Naive thymus-derived CD8-positive, alpha-beta T cell (primary cell): ENCODE measurements around the gene RSU1. TPM values are rescaled to one million over a fixed set of nuclear protein-coding genes. Genes with fewer than 3 reads are reported as not detected.

Experiments
- ATAC-seq, 2 donors: fragments of 150-1000 bp; cut with Tn5 transposase in 1 of 2; sonication (Bioruptor Pico), chemical (Tn5 transposase) in 1 of 2; 1 replicate in 1 of 2; 2 replicates in 1 of 2; pipeline ENCODE4 v1.10.0; 2021; ENCODE audit warnings: mild to moderate bottlenecking in 2 of 2, moderate library complexity in 2 of 2
- POLR2A ChIA-PET: fragments of 350-600 bp; sonication (Branson Sonifier 250); formaldehyde crosslinking; loops from one replicate; lab custom pipeline; 2021; ENCODE audit warnings: antibody characterized with exemption; lab: Charles Lee
- DNase-seq, 10 donors: peaks; one replicate each; pipeline versions ENCODE4 v3.0.0 to v3.0.0-alpha.2; 2020 to 2022
- H3K27ac Mint-ChIP-seq, 10 donors: one replicate each; pipeline ENCODE4 v1.8.0; 2020 to 2022; ENCODE audit warnings: mild to moderate bottlenecking in 10 of 10, mixed read lengths in 10 of 10, moderate library complexity in 4 of 10, inconsistent platforms in 1 of 10
- H3K27me3 Mint-ChIP-seq, 5 donors: one replicate each; pipeline ENCODE4 v1.8.0; 2021 to 2022; ENCODE audit warnings: mixed read lengths in 5 of 5
- H3K36me3 Mint-ChIP-seq, 3 donors: one replicate each; pipeline ENCODE4 v1.8.0; 2020 to 2022; ENCODE audit warnings: mixed read lengths in 3 of 3, mild to moderate bottlenecking in 2 of 3, inconsistent platforms in 1 of 3
- H3K4me1 Mint-ChIP-seq, 4 donors: one replicate each; pipeline ENCODE4 v1.8.0; 2021 to 2022; ENCODE audit warnings: mixed read lengths in 4 of 4
- H3K4me3 Mint-ChIP-seq, 10 donors: one replicate each; pipeline ENCODE4 v1.8.0; 2020 to 2022; ENCODE audit warnings: mild to moderate bottlenecking in 10 of 10, mixed read lengths in 10 of 10, moderate library complexity in 6 of 10, inconsistent platforms in 1 of 10
- H3K9me3 Mint-ChIP-seq, 9 donors: one replicate each; pipeline ENCODE4 v1.8.0; 2020 to 2022; ENCODE audit warnings: mixed read lengths in 9 of 9, mild to moderate bottlenecking in 3 of 9, inconsistent platforms in 1 of 9, moderate library complexity in 1 of 9
- polyA plus RNA-seq, 3 donors: library from polyadenylated mRNA; unstranded; fragments of 300-500 nt; fragmentation: Illumina TruSeq; gene quantifications; one replicate each; pipeline ENCODE4 v1.2.3, GENCODE V29; 2021
- total RNA-seq, 8 experiments: library from RNA in 2 of 8; stranded (reverse) in 2 of 8; gene quantifications; one replicate each; pipeline ENCODE4 v1.2.3 and lab custom pipeline; 2021 to 2026

The RSU1 gene
- total and polyA plus RNA-seq, 5 experiments from 2014 or later, result 57.8 to 149 (median 127) TPM

DNA sequence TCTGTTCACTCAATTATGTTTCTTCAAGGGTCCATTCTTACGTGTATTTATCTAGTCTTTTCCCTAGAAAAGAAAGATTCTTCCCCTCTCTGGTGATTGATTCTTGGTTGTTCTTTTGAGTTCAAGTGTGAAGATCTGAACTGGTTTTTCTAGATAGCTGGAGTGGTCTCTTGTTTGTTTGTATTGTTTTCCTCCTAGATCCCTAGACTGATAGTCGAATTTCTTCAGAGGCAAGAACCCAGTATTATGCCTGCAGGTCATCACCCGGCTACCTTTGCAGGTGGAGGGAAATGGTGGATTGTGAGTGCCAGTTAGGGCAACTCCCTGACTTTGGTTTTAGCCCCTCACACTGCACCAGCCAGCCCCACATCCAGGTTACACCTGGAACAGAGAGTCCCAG, 2.2 kb upstream of the RSU1 start:
- H3K4me3 Mint-ChIP-seq, result peak overlapping the region in 7 of 10 donors; percentile 0 to 58 (median 41)
- peak overlapping the region in 4 of 10 donors; percentile 13 to 84 (median 52) for H3K27ac Mint-ChIP-seq
- H3K9me3 Mint-ChIP-seq, result peaks cover 0 to 19% (median 12%) of the 10 kb centered on the region in 9 donors
- H3K4me1 Mint-ChIP-seq, result peaks cover 17 to 36% (median 33%) of the 10 kb centered on the region in 4 donors
- no peak for ATAC-seq
- POLR2A ChIA-PET, result no interaction called here
- peaks cover 18 to 28% (median 26%) of the 10 kb centered on the region in 3 donors for H3K36me3 Mint-ChIP-seq
- DNase-seq, result no peak
- peaks cover 0 to 6% (median 0%) of the 10 kb centered on the region in 5 donors for H3K27me3 Mint-ChIP-seq

GRCh38 chr10:16819026-16819425, 1.8 kb upstream of the RSU1 start:
- H3K4me1 Mint-ChIP-seq, result peaks cover 17 to 39% (median 35%) of the 10 kb centered on the region in 4 donors
- H3K27ac Mint-ChIP-seq, result peak overlapping the region in 2 of 10 donors; percentile 37 to 68
- ATAC-seq (no peak), DNase-seq (no peak)
- POLR2A ChIA-PET, result no interaction called here
- H3K27me3 Mint-ChIP-seq, result peaks cover 0 to 6% (median 0%) of the 10 kb centered on the region in 5 donors
- H3K9me3 Mint-ChIP-seq, result peaks cover 0 to 19% (median 12%) of the 10 kb centered on the region in 9 donors
- H3K4me3 Mint-ChIP-seq, result peak overlapping the region in 7 of 10 donors; percentile 0 to 93 (median 41)
- peaks cover 18 to 27% (median 26%) of the 10 kb centered on the region in 3 donors for H3K36me3 Mint-ChIP-seq

GRCh38 chr10:16816830-16817124, 447 bp downstream of the RSU1 start:
- POLR2A ChIA-PET, result interaction anchor here (0.8 to 1.7 kb wide), 11 partner anchors 9 to 958 kb away, joined by 3 to 38 read pairs (median 4); partner anchors contain the start of genes STAM and VIM
- ATAC-seq (no peak), DNase-seq (peak in 1 of 10 donors; percentile 1)
- Mint-ChIP-seq H3K4me3 (peak overlapping the region; percentile 85 to 98 (median 94)), H3K36me3 (peaks cover 7 to 24% (median 14%) of the 10 kb centered on the region in 3 donors), H3K27ac (peak overlapping the region; percentile 93 to 98 (median 97)), H3K9me3 (peaks cover 0 to 7% (median 3%) of the 10 kb centered on the region in 9 donors), H3K27me3 (peaks cover 0 to 2% (median 0%) of the 10 kb centered on the region in 5 donors), H3K4me1 (peaks cover 22 to 52% (median 50%) of the 10 kb centered on the region in 4 donors)

GRCh38 chr10:16816171-16816570, 1.1 kb downstream of the RSU1 start:
- Mint-ChIP-seq H3K36me3 (peaks cover 3 to 30% (median 15%) of the 10 kb centered on the region in 3 donors), H3K4me1 (peaks cover 22 to 58% (median 56%) of the 10 kb centered on the region in 4 donors), H3K27ac (peak overlapping the region in 9 of 10 donors; percentile 16 to 98 (median 96)), H3K27me3 (peaks cover 0 to 2% (median 0%) of the 10 kb centered on the region in 5 donors), H3K4me3 (peak overlapping the region; percentile 85 to 98 (median 94)), H3K9me3 (peaks cover 0 to 3% (median 0%) of the 10 kb centered on the region in 9 donors)
- ATAC-seq (no peak), DNase-seq (no peak)
- POLR2A ChIA-PET, result interaction anchor here (1.0 kb wide), 1 partner anchor 958 kb away, joined by 3 read pairs; no protein-coding TSS in a partner anchor

GRCh38 chr10:16814012-16814411, 3.2 kb downstream of the RSU1 start:
- Mint-ChIP-seq H3K36me3 (peaks cover 3 to 36% (median 17%) of the 10 kb centered on the region in 3 donors), H3K4me1 (peaks cover 22 to 69% (median 62%) of the 10 kb centered on the region in 4 donors), H3K9me3 (no peaks in the 10 kb centered on the region), H3K27me3 (peaks cover 0 to 2% (median 0%) of the 10 kb centered on the region in 5 donors), H3K27ac (peak overlapping the region in 1 of 10 donors; percentile 27), H3K4me3 (peak overlapping the region in 2 of 10 donors; percentile 9 to 65)
- POLR2A ChIA-PET, result interaction anchor here (0.7 kb wide), 1 partner anchor 14 kb away, joined by 5 read pairs; no protein-coding TSS in a partner anchor
- ATAC-seq, result no peak
- no peak for DNase-seq

DNA sequence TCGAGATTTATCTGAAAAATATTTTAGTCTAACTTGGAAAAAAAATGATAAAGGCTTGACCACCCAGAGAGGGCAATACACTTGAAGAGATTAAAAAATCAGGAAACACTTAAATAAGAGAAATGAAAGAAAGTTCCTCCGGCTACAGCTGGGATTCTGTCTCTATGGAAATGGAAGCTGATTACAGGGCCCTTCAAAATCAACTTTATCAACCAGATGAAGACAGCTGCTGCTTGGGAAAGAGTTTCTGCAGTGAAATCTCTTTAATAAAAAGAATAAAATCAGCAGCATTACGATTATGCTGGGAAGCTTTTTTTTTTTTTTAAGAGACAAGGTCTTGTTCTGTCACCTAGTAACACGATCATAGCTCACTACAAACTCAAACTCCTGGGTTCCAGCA, 4.5 kb downstream of the RSU1 start:
- Mint-ChIP-seq H3K36me3 (peaks cover 3 to 36% (median 17%) of the 10 kb centered on the region in 3 donors), H3K27ac (no peak overlapping the region), H3K9me3 (no peaks in the 10 kb centered on the region), H3K27me3 (peaks cover 0 to 2% (median 0%) of the 10 kb centered on the region in 5 donors), H3K4me1 (peaks cover 24 to 65% (median 58%) of the 10 kb centered on the region in 4 donors), H3K4me3 (no peak overlapping the region)
- ATAC-seq (no peak), DNase-seq (no peak)
- POLR2A ChIA-PET, result no interaction called here

- Mint-ChIP-seq H3K27ac (peak overlapping the region in 4 of 10 donors; percentile 11 to 91 (median 44)), H3K36me3 (peaks cover 3 to 42% (median 24%) of the 10 kb centered on the region in 3 donors), H3K9me3 (no peaks in the 10 kb centered on the region), H3K4me3 (peak overlapping the region in 1 of 10 donors; percentile 35), H3K4me1 (peaks cover 24 to 63% (median 55%) of the 10 kb centered on the region in 4 donors), H3K27me3 (no peaks in the 10 kb centered on the region)
- POLR2A ChIA-PET, result no interaction called here
- no peak for DNase-seq
- no peak for ATAC-seq
These were observed 5.5 kb downstream of the RSU1 start for GRCh38 chr10:16811765-16812164.

DNA sequence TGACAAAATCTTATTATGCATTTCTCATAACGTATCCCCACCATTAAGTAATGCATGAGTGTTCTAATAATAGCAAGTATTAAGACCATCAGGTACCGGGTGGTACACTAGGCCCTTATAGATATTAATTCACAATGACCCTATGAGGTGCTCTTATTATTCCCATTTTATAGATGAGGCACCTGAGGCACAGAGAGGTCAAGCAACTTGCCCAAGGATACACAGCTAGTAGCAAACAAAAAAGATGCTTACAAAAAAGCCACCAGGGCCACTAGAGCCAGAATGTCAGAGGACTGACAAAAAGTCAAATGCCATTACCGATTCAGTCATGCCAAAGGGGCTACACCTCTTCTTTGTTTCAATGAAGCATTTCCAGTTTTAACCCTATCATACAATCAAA, 5.9 kb downstream of the RSU1 start:
- Mint-ChIP-seq H3K27ac (peak overlapping the region in 1 of 10 donors; percentile 35), H3K4me1 (peaks cover 22 to 60% (median 52%) of the 10 kb centered on the region in 4 donors), H3K4me3 (no peak overlapping the region), H3K9me3 (no peaks in the 10 kb centered on the region), H3K36me3 (peaks cover 3 to 42% (median 24%) of the 10 kb centered on the region in 3 donors), H3K27me3 (no peaks in the 10 kb centered on the region)
- POLR2A ChIA-PET, result no interaction called here
- no peak for DNase-seq
- ATAC-seq, result no peak

DNA sequence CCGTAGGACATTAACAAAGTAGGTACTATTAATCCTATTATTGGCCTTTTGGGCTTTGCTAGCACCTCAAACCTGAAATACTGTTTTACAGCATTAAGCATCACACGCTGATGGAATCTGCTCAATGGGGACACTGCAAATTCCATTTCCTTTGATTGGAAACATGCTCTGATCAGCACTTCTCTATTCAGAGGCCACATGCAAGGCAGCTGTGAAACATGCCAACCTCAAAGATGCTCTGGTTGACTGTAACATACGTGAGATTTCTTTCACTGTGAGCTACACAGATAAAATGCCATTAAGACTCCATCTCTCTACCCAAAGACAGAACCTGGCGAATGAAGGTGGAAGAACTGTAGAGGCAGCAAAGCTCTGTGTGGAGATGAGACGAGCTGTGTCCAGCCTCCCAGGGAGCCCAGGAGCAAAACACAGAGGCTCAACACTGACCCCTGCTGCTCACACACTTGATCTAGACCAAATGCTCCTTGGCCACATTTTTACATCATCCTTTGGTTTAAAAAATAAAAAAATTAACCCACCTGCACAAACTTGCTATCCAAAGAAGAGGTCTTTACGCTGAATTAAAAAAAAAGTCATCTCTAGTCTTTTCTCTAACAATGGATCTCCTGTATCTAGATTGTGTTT, 8.0 kb downstream of the RSU1 start:
- no peaks in the 10 kb centered on the region for H3K27me3 Mint-ChIP-seq
- H3K9me3 Mint-ChIP-seq, result peaks cover 0 to 3% (median 0%) of the 10 kb centered on the region in 9 donors
- no peak overlapping the region for H3K4me3 Mint-ChIP-seq
- POLR2A ChIA-PET, result interaction anchor here (1.1 kb wide), 1 partner anchor 31 kb away, joined by 3 read pairs; no protein-coding TSS in a partner anchor
- DNase-seq, result peak in 6 of 10 donors; percentile 11 to 40 (median 30)
- peaks cover 8 to 43% (median 27%) of the 10 kb centered on the region in 3 donors for H3K36me3 Mint-ChIP-seq
- peak; percentile 61 to 63 for ATAC-seq
- H3K4me1 Mint-ChIP-seq, result peaks cover 8 to 43% (median 33%) of the 10 kb centered on the region in 4 donors
- H3K27ac Mint-ChIP-seq, result peak overlapping the region in 1 of 10 donors; percentile 8

- Mint-ChIP-seq H3K27ac (no peak overlapping the region), H3K27me3 (no peaks in the 10 kb centered on the region), H3K9me3 (peaks cover 0 to 3% (median 0%) of the 10 kb centered on the region in 9 donors), H3K4me1 (peaks cover 17 to 43% (median 35%) of the 10 kb centered on the region in 4 donors), H3K36me3 (peaks cover 5 to 31% (median 30%) of the 10 kb centered on the region in 3 donors), H3K4me3 (no peak overlapping the region)
- POLR2A ChIA-PET, result no interaction called here
- ATAC-seq, result no peak
- DNase-seq, result no peak
These were observed 13.1 kb downstream of the RSU1 start for GRCh38 chr10:16804123-16804522.

DNA sequence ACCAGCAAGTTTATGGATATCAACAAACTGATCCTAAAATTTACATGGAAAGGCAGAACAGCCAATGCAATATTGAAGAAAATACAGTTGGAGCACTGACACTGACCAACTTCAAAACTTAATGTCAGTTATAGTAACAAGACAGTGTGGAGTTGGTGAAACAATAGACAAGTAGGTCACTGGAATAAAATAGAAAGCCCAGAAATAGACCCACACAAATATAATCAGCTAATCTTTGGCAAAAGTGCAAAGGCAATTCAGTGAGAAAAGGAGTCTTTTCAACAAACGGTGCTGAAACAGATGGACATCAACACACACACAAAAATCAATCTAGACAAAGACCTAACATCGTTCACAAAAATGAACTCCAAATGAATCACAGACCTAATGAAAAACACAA, 13.8 kb downstream of the RSU1 start:
- Mint-ChIP-seq H3K9me3 (peaks cover 0 to 3% (median 0%) of the 10 kb centered on the region in 9 donors), H3K4me3 (no peak overlapping the region), H3K27ac (peak overlapping the region in 2 of 10 donors; percentile 5 to 14), H3K36me3 (peaks cover 5 to 34% (median 32%) of the 10 kb centered on the region in 3 donors), H3K27me3 (no peaks in the 10 kb centered on the region), H3K4me1 (peaks cover 18 to 44% (median 37%) of the 10 kb centered on the region in 4 donors)
- POLR2A ChIA-PET, result no interaction called here
- DNase-seq, result no peak
- no peak for ATAC-seq

DNA sequence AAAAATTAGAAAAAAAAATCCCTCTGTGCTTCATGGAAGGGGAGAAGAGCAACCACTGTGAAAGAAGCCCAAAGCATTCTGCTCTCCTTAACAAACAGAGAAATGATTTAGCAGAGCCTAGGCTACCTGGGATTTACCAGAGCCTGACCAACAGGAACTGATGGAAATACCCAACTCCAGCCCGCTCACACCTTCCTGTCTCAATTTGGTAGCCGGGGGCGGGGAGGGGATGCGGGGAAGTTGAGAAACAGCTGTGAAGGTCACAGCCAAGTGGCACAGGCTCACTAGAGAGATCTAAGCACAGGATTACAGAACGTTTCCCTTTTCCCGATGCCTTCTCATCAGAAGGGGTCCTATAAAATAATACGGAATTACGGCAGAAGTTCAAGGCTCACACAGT, 17.6 kb downstream of the RSU1 start:
- Mint-ChIP-seq H3K4me1 (peaks cover 31 to 59% (median 46%) of the 10 kb centered on the region in 4 donors), H3K9me3 (peaks cover 0 to 3% (median 0%) of the 10 kb centered on the region in 9 donors), H3K27ac (no peak overlapping the region), H3K4me3 (no peak overlapping the region), H3K27me3 (no peaks in the 10 kb centered on the region), H3K36me3 (peaks cover 3 to 36% (median 30%) of the 10 kb centered on the region in 3 donors)
- POLR2A ChIA-PET, result interaction anchor here (0.6 kb wide), 1 partner anchor 14 kb away, joined by 5 read pairs; no protein-coding TSS in a partner anchor
- ATAC-seq (no peak), DNase-seq (no peak)
